Central memory CD8-positive, alpha-beta T cell (primary cell): ENCODE data around the gene RASAL3.
A peak's percentile ranks its signal among the peaks of the same experiment; 100 is the strongest.

Source experiments
- ATAC-seq: fragments of 150-1000 bp; cut with Tn5 transposase; replicated peaks from 2 replicates; pipeline ENCODE4 v1.10.0; 2022; ENCODE audit warnings: mild to moderate bottlenecking, moderate FRiP score, moderate number of reproducible peaks; ENCODE audit not compliant: poor library complexity, severe bottlenecking; ENCODE audit errors: extremely low read depth
- DNase-seq, 2 donors: peaks; one replicate each; pipeline ENCODE4 v3.0.0; 2021; ENCODE audit warnings: low spot score in 2 of 2
- H3K27ac Mint-ChIP-seq: one replicate; pipeline ENCODE4 v1.8.0; 2022; ENCODE audit warnings: low read depth, mild to moderate bottlenecking, moderate library complexity, mixed read lengths
- H3K27me3 Mint-ChIP-seq: one replicate; pipeline ENCODE4 v1.8.0; 2022; ENCODE audit warnings: mixed read lengths
- H3K36me3 Mint-ChIP-seq: one replicate; pipeline ENCODE4 v1.8.0; 2022; ENCODE audit warnings: mild to moderate bottlenecking, moderate library complexity, mixed read lengths; ENCODE audit not compliant: insufficient read depth
- H3K4me1 Mint-ChIP-seq: one replicate; pipeline ENCODE4 v1.8.0; 2022; ENCODE audit warnings: mixed read lengths
- H3K4me3 Mint-ChIP-seq: one replicate; pipeline ENCODE4 v1.8.0; 2022; ENCODE audit warnings: mild to moderate bottlenecking, moderate library complexity, mixed read lengths
- H3K9me3 Mint-ChIP-seq: one replicate; pipeline ENCODE4 v1.8.0; 2022; ENCODE audit warnings: mixed read lengths

Gene RASAL3

DNA sequence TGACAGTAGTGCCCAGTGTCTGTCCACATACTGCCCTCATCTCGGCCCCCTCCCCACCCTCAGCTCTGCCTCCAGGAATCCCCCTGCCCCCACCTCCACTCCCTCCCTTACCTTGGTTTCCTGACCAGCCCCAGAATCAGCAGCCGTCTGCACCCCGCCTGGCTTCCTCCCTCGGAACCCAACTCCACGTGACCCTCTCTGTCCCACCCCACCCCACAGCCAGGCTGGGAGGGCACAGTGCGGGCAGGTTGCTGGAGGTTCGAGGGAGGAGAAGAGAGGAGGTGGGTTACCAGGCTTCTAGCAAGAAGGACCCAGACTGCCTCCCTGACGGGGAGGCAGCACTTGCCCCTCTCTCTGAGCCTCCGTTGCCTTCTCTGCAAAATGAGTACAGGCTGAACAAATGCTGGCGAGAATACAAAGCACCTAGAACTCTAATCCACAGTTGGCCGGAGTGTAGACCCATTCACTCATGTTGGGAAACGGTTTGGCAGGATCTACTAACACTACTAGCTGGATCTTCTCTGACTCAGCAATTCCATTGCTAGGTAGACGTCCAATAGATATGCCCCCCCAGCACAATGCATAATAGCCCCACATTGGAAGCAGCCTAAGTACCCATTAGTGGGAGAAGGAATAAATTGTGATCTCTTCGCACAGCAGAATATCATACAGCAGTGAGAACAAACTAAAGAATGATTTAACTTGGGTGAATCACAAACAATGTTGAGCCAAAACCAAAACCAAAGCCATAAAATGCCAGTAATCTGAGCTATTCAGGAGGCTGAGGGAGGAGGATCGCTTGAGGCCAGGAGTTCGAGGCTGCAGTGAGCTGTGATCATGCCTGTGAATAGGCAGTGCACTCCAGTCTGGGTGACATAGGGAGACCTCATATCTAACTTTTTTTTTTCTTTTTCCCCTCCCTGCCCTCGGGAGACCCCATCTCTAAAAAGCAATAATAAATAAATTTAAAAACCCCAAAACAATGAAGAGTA is at the start of gene RASAL3:
RASAL3 (minus strand) TSS at position 151 of the 992 bp plus-strand sequence. CDS start 186 bp downstream, outside the sequence.
- Mint-ChIP-seq H3K9me3 (no peaks in the 10 kb centered on the region), H3K27me3 (no peaks in the 10 kb centered on the region), H3K4me3 (peak within 1 kb of the TSS; percentile 92), H3K36me3 (peaks cover 34% of the 10 kb centered on the region), H3K27ac (peak within 1 kb of the TSS; percentile 90), H3K4me1 (peaks cover 62% of the 10 kb centered on the region)
- DNase-seq, result peak; percentile 39 to 41
- ATAC-seq, result peak; percentile 76

DNA sequence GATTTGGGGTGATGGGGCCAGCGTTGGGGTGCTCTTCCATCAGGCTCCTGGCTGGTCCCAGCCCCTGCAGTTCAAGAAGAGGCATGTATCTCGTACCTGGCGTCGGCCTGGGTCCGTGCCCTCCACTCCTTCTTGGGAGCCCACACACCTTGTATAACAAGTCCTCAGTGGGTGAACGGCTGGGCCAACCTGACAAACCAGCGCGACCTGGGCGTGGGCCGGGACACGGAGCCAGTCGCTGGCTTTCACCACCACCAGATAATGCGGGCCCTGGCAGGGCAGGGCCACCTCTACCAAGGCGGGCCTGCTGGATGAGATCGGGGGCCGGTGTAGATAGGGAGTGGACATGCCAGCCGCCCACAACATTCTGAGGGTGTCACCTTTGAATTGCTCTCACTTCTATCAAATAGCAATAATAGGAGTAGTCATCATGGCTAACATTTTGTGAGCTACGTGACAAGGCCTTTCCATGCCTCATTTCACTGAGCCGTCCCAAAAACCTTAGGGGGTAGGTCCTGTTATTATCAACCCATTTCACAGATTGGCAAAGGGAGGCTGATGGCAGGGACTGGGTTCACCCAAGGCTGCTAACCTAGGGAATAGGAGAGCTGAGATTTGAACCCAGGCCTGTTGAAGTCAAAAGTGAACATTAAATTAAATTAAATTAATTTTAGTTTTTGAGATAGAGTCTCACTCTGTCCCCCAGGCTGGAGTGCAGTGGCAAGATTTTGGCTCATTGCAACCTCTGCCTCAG is 47.5 kb upstream of the RASAL3 start:
- ATAC-seq, result no peak
- H3K27me3 Mint-ChIP-seq, result peaks cover 18% of the 10 kb centered on the region
- no peak for DNase-seq
- H3K9me3 Mint-ChIP-seq, result no peaks in the 10 kb centered on the region
- no peak overlapping the region for H3K27ac Mint-ChIP-seq
- peaks cover 30% of the 10 kb centered on the region for H3K4me1 Mint-ChIP-seq
- H3K4me3 Mint-ChIP-seq, result no peak overlapping the region
- no peaks in the 10 kb centered on the region for H3K36me3 Mint-ChIP-seq

DNA sequence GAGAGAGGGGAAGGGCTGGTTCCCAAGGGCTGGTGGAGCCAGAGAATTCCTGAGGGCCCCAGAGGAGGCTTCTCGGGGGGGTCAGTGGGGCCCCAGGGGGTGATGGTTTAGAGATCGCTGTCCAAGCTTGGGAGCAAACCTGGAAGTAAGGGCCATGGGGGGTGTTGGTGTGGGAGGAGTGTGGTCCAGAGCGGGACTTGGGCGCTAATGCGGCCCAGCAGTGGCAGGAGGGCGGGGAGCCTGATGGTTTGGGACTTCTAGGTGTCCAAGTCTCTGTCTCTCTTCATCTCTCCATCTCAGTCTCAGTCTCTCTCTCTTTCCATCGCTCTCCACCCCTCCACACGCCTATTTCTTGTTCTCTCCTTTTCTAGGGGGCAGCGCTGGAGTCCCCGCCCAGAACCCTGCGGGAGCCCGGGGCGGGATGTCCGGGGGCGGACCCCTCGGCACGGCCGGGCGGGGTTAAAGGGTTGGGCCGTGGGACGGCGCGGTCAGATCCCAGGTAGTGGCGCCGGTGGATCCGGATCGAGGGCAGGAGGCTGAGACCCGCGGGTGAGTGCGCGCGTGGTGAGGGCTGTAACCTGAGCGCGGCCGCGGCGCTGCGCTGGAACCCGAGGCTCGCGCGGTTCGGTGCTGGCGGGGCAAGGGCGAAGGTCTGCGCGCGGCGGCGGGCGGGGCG is 43.8 kb upstream of the RASAL3 start, which contains the start of gene CYP4F22:
CYP4F22 (plus strand) TSS at position 491 of the 676 bp plus-strand sequence. CDS start 16,812 bp downstream, outside the sequence.
- ATAC-seq (peak; percentile 40), DNase-seq (no peak)
- peak within 1 kb of the TSS; percentile 64 for H3K4me3 Mint-ChIP-seq
- peaks cover 18% of the 10 kb centered on the region for H3K27me3 Mint-ChIP-seq
- no peaks in the 10 kb centered on the region for H3K9me3 Mint-ChIP-seq
- peaks cover 18% of the 10 kb centered on the region for H3K4me1 Mint-ChIP-seq
- peak within 1 kb of the TSS; percentile 57 for H3K27ac Mint-ChIP-seq
- H3K36me3 Mint-ChIP-seq, result no peaks in the 10 kb centered on the region

DNA sequence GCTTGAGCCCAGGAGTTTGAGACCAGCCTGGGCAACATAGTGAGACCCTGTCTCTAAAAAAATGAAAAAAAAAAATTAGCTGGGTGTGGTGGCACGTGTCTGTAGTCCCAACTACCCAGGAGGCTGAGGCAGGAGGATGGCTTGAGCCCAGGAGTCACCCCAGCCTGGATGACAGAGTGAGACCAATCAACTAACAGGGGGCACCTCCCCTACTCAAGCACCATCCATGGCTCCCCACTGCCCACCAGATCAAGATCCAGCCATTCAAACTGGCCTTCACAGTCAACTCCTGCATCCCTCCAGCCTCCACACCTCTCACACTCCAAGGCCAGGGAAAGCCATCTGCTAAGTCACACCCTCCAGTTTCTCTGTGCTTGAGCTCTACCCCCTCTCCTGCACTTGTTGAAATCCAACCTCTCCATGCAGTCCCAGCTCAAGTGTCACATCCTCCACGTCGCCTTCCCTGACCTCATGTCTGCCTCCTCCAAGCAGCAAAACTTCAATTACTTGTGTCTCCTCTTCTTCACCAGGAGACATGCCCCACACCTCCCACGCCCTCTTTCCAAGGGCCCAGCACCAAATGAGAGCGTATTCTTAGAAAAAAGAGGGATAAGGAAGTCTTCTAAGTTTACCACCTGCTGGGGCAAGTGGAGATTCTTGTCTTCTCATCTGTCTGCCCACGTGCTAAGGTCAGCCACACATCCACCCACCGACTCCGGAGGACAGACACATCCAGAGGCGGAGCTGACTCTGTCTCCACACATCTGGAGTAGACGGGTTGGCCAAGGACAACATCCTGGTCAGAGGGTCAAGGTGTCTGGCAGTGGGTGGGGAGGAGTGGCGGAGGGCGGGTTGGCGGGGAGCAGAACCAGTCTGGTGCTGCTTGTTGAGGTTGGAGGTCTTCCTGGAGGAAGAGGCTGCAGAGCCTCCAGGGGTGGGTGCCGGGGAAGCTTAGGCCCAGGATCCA is 43.0 kb upstream of the RASAL3 start:
- Mint-ChIP-seq H3K27ac (peak overlapping the region; percentile 36), H3K27me3 (peaks cover 18% of the 10 kb centered on the region), H3K9me3 (no peaks in the 10 kb centered on the region), H3K4me3 (peak overlapping the region; percentile 64), H3K4me1 (peaks cover 18% of the 10 kb centered on the region), H3K36me3 (no peaks in the 10 kb centered on the region)
- ATAC-seq (no peak), DNase-seq (no peak)

DNA sequence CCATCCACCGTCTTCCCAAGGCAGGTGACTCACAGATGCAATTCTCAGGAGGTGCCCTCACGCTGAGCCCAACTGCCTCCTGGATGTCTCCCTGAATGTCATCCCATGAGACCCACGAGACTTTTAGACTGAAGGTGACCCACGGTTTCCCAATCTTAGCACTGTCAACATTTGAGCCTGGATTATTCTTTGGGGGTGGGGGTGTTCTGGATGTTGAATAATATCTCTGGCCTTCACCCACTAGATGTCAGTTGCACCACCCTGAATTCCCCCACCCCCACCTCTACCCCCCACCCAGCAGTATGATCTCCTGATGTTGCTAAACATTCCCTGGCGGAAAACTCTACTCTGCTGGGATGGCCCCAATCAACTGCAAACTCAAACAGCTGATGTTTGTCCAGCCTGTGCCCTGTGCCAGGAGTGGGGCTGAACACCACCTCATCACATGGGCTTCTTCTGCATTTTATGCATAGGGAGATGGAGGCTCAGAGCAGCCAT is 41.8 kb upstream of the RASAL3 start:
- peak overlapping the region; percentile 36 for H3K27ac Mint-ChIP-seq
- no peak for ATAC-seq
- H3K36me3 Mint-ChIP-seq, result no peaks in the 10 kb centered on the region

DNA sequence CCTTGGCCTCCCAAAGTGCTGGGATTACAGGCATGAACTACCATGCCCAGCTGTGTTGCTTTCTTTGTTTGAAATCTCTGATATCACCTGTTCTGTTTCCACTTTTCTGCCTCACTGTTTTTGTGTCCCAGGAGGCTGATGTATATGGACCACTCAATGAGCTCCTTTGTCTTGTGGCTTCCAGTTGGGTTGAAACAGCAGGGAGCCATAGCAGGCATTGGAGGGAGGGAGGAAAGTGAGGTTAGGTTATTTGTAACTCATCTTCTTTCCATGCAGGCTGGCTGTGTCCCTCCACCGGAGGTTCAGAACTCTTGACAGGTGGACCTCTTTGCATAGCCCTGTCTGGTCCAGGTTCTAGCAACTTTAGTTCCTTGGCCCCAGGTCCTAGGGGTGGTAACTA is 37.9 kb upstream of the RASAL3 start:
- peaks cover 17% of the 10 kb centered on the region for H3K4me1 Mint-ChIP-seq
- no peaks in the 10 kb centered on the region for H3K36me3 Mint-ChIP-seq
- no peak overlapping the region for H3K27ac Mint-ChIP-seq
- no peak overlapping the region for H3K4me3 Mint-ChIP-seq
- DNase-seq (no peak), ATAC-seq (no peak)
- no peaks in the 10 kb centered on the region for H3K27me3 Mint-ChIP-seq
- no peaks in the 10 kb centered on the region for H3K9me3 Mint-ChIP-seq

More for the DNA sequence above, 41.8 kb upstream of the RASAL3 start:
- Mint-ChIP-seq H3K9me3 (no peaks in the 10 kb centered on the region), H3K4me1 (peaks cover 25% of the 10 kb centered on the region), H3K27me3 (peaks cover 18% of the 10 kb centered on the region), H3K4me3 (no peak overlapping the region)
- DNase-seq, result no peak

DNA sequence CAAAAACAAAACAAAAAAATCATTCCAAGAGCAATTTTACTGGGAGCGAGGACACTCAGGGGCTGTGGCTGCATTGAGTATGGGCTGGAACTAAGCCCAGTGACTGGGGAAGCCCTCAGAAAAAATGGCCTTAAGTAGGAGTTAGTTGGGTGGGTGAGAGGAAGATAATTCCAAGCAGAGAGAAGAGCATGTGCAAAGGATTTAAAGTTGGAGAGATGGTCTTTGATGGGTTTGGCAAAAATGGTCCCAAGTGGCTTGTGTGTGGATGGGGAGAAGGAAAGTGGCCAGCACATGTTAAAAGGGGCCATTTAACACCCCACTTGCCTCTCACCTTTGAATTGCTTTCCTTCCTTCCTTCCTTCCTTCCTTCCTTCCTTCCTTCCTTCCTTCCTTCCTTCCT is 37.3 kb upstream of the RASAL3 start:
- Mint-ChIP-seq H3K36me3 (no peaks in the 10 kb centered on the region), H3K4me3 (no peak overlapping the region), H3K27me3 (no peaks in the 10 kb centered on the region), H3K27ac (no peak overlapping the region), H3K9me3 (no peaks in the 10 kb centered on the region), H3K4me1 (peaks cover 15% of the 10 kb centered on the region)
- ATAC-seq, result no peak
- no peak for DNase-seq

DNA sequence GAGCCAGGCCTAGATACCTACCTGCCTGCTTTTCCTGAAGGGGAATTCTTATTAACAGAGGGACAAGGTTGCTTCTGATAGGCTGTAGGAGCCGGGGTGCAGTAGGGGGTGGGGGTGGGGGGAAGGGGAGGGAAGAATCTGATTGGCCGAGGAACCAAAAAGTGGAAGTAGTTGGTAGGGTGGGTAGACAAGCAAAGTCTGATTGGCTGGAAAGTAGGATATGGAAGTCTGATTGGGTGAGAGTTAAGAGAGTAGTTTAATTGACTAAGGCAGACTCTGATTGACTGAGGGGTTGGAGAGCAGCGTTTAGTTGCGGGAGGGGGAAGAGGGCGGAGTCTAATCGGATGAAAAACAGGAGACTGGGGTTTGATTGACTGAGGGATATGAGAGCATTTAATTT is 34.6 kb upstream of the RASAL3 start:
- Mint-ChIP-seq H3K27me3 (no peaks in the 10 kb centered on the region), H3K4me3 (no peak overlapping the region), H3K9me3 (no peaks in the 10 kb centered on the region), H3K27ac (no peak overlapping the region), H3K36me3 (no peaks in the 10 kb centered on the region), H3K4me1 (peaks cover 15% of the 10 kb centered on the region)
- no peak for ATAC-seq
- no peak for DNase-seq

DNA sequence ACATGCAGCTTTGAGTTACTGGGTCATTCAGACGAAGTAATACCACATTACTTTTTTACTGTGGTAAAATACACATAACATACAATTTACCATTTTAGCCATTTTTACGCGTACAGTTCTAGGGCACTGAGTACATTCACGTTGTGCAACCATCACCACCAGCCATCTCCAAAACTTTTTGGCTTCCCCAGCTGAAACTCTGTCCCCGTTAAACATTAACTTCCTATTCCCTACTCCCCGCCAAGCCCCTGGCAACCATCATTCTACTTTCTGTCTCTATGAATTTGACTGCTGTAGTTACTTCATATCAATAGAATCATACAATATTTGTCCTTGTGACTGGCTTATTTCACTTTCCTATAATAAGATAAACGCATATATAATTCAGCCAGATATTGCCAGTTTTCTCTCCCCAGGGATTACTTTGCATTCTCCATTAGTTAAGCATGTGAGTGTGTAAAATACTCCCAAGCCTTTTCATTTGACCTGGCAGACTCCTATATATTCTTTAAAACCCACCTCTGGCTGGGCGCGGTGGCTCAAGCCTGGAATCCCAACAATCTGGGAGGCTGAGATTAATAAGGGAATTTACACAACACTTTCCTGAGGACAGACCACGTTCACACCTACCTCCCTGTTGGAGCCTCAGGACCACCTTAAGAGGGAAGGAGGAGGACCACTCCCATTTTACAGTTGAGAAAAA is 34.0 kb upstream of the RASAL3 start:
- no peak overlapping the region for H3K27ac Mint-ChIP-seq
- no peaks in the 10 kb centered on the region for H3K36me3 Mint-ChIP-seq
- ATAC-seq (no peak), DNase-seq (no peak)
- H3K4me1 Mint-ChIP-seq, result peaks cover 15% of the 10 kb centered on the region
- H3K4me3 Mint-ChIP-seq, result no peak overlapping the region
- no peaks in the 10 kb centered on the region for H3K9me3 Mint-ChIP-seq
- no peaks in the 10 kb centered on the region for H3K27me3 Mint-ChIP-seq

DNA sequence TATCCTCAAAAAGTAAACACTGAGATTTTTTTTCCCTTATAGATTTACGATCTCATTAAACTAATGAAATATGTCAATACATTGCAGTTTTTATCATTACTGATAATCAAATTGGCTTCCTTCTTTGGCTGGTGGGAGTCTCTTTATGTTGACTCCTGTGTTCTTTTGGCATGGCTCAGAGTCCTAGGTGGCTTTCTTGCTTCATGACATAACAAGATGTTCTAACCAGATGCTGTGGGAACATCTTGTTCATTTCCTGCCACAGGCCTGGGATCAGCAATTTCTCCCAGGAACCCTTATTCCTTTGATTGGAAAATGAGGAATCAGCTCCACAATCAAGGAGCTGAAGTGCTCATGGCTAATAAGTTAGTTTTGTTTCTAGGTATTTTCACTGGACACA is 30.8 kb upstream of the RASAL3 start:
- no peak for ATAC-seq
- H3K36me3 Mint-ChIP-seq, result no peaks in the 10 kb centered on the region

More for the DNA sequence above, 30.8 kb upstream of the RASAL3 start:
- no peak for DNase-seq
- Mint-ChIP-seq H3K27ac (no peak overlapping the region), H3K4me1 (peaks cover 9% of the 10 kb centered on the region), H3K4me3 (no peak overlapping the region), H3K9me3 (no peaks in the 10 kb centered on the region), H3K27me3 (no peaks in the 10 kb centered on the region)
